Right cardiac atrium (tissue), 5 donors: ENCODE measurements around the gene GID4. TPM values are rescaled to one million over a fixed set of nuclear protein-coding genes. Genes with fewer than 3 reads are reported as not detected.
A peak's percentile ranks its signal among the peaks of the same experiment; 100 is the strongest.
"Not testable (repeated sequence)": the region's sequence is repeated elsewhere in the genome, so short reads cannot be mapped to it uniquely, and the experiment has no call there.

Experiments
- ATAC-seq, 2 donors: fragments of 200-7000 bp; cut with Tn5 transposase; one replicate each; pipeline versions ENCODE4 v1.8.0 to v1.9.1; 2020; ENCODE audit warnings: moderate library complexity in 2 of 2, mild to moderate bottlenecking in 1 of 2
- DNase-seq, 3 donors: peaks; one replicate each; pipeline ENCODE4 v3.0.0-alpha.2; 2020
- H3K27ac ChIP-seq: one replicate; pipeline ENCODE4 v1.5.1; 2013; ENCODE audit warnings: mild to moderate bottlenecking, low read length, control low read depth, moderate library complexity
- H3K27me3 ChIP-seq: one replicate; pipeline ENCODE4 v1.6.1; 2013; ENCODE audit not compliant: control insufficient read depth, insufficient read depth
- H3K4me1 ChIP-seq: one replicate; pipeline ENCODE4 v1.6.1; 2013; ENCODE audit warnings: low read length; ENCODE audit not compliant: control insufficient read depth, insufficient read depth
- H3K4me3 ChIP-seq: one replicate; pipeline ENCODE4 v1.5.1; 2013; ENCODE audit warnings: low read length, control low read depth
- H3K9me3 ChIP-seq: one replicate; pipeline ENCODE4 v1.6.1; 2013; ENCODE audit warnings: low read length; ENCODE audit not compliant: control insufficient read depth
- WGBS: extraction: QIAGEN DNeasy Blood & Tissue Kit; methylation state at CpG from one replicate; pipeline ENCODE4 v1.1.7; 2013; 5-methylcytosine and 5-hydroxymethylcytosine counted together
- intact Hi-C, 4 donors: fragments of 100-400 bp; cut with DNase I; formaldehyde crosslinking; loops; one replicate each; pipeline versions ENCODE4 v1.11.0 to v1.14.0; 2022 to 2023
- long read RNA-seq, 4 donors: library from polyadenylated mRNA; unstranded; transcript quantifications; one replicate each; pipeline ENCODE4 v2.0.0, GENCODE V29; 2020 to 2021
- polyA plus RNA-seq: library from polyadenylated mRNA; stranded (reverse); fragments of 200-250 nt; gene quantifications from one replicate; pipeline ENCODE4 v1.2.3, GENCODE V29; 2013
- total RNA-seq, 4 donors: library from RNA; stranded (reverse); fragmentation: NEBNext Ultra II Directional; extraction: Animal tissue kit (Norgen Biotek cat#: 25700); gene quantifications; one replicate each; pipeline ENCODE4 v1.2.1, GENCODE V29; 2021
- donor health status: healthy with polysubstance abuse.
- donor health status: DM: no; HTN: yes; CAD: no.
- donor health status: DM: no; HTN: no; CAD: no.
- donor health status: DM: no; HTN: yes; CAD: no; lungs with severe emphysema.
- donor health status: DM: yes; HTN: yes; CAD: no.

Gene GID4
- total RNA-seq = 10 to 100 TPM; 13.8 to 20.7 (median 15.5) TPM
- 8.1 TPM for polyA plus RNA-seq
- long read RNA-seq, donor 1, full-length matches to known transcripts = 3 of 8 reads
- long read RNA-seq, donor 1, partial matches to known transcripts = 1 of 8 reads
- long read RNA-seq, donor 1, other reads (novel, unspliced or antisense) = 4 of 8 reads
- long read RNA-seq, donor 2, full-length matches to known transcripts = 7 of 12 reads
- long read RNA-seq, donor 2, partial matches to known transcripts = 1 of 12 reads
- long read RNA-seq, donor 2, other reads (novel, unspliced or antisense) = 4 of 12 reads
- long read RNA-seq, donor 3, full-length matches to known transcripts = 5 of 13 reads
- long read RNA-seq, donor 3, partial matches to known transcripts = 0 of 13 reads
- long read RNA-seq, donor 3, other reads (novel, unspliced or antisense) = 8 of 13 reads
- long read RNA-seq, donor 4, full-length matches to known transcripts = 7 of 8 reads
- long read RNA-seq, donor 4, partial matches to known transcripts = 1 of 8 reads
- long read RNA-seq, donor 4, other reads (novel, unspliced or antisense) = 0 of 8 reads

DNA sequence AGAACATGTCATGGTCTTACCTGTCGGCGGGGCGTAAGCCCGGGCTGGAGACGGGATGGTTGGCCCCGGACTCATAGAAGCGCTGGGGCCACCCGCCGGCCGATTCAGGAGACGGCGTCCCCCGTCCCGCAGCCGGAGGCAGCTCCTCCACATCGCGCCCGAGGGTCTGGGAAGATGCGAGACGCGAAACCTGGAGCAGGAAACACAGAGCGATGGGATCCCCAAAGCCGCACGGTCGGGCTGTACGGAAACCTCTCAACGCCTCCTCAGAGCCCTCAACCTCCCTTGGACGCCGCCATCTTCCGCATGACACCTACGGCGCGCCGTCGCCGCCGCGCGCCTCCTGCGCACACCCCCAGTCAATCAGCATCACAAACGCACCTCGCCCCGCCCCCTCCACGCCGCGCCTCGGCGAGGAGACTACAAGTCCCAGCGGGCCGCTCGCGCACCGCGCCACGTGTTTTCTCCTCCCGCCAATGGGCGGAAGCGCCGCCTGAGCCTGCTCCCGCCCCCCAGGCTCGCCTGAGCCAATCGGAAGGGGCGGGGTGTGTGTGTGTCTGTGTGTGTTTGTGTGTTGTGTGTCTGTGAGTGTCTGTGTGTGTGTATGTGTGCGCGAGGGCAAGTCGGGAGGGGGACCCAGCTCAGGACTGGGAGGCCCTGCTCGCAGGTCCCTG is at the start of gene GID4, which contains the start of gene ATPAF2:
Gene GID4 (plus strand): TSS at position 548 of the 674 bp plus-strand sequence. CDS start 57 bp downstream, at position 605.
Gene ATPAF2 (minus strand): TSS at position 308 of the 674 bp plus-strand sequence. CDS start 155 bp downstream, at position 153.
- intact Hi-C loops = loop anchor here in 3 of 4 donors (5.0 to 10.0 kb wide), 5 partner anchors 64 to 364 kb away; partner anchors contain the start of genes RAI1 (in 2 of the 3), DRC3 (in 1 of the 3) and TOM1L2 (in 1 of the 3)
- Histone ChIP-seq H3K9me3 (no peaks in the 10 kb centered on the region), H3K4me1 (peaks cover 16% of the 10 kb centered on the region), H3K4me3 (peak within 1 kb of the TSS; percentile 83), H3K27ac (peak within 1 kb of the TSS; percentile 58), H3K27me3 (no peaks in the 10 kb centered on the region)
- ATAC-seq = peak; percentile 98
- under 1% methylated on average over 67 of the region's 67 CpGs for WGBS
- peak; percentile 100 for DNase-seq

GRCh38 chr17:17989618-17990017 is 49.6 kb upstream of the GID4 start:
- Histone ChIP-seq H3K27ac (no peak overlapping the region), H3K27me3 (no peaks in the 10 kb centered on the region), H3K9me3 (no peaks in the 10 kb centered on the region), H3K4me3 (no peak overlapping the region), H3K4me1 (no peaks in the 10 kb centered on the region)
- intact Hi-C loops = no loop called here
- DNase-seq (no peak), ATAC-seq (no peak)
- WGBS = 77% methylated on average over 10 of the region's 10 CpGs

GRCh38 chr17:17990282-17990681 is 48.9 kb upstream of the GID4 start:
- ATAC-seq = no peak
- H3K27me3 ChIP-seq = no peaks in the 10 kb centered on the region
- WGBS = 81% methylated on average over 2 of the region's 2 CpGs
- no peak overlapping the region for H3K27ac ChIP-seq
- no peak for DNase-seq
- H3K4me3 ChIP-seq = no peak overlapping the region
- no peaks in the 10 kb centered on the region for H3K9me3 ChIP-seq
- no peaks in the 10 kb centered on the region for H3K4me1 ChIP-seq
- intact Hi-C loops = no loop called here

- intact Hi-C loops = no loop called here
- ATAC-seq = no peak
- no peak for DNase-seq
- Histone ChIP-seq H3K27ac (no peak overlapping the region), H3K27me3 (no peaks in the 10 kb centered on the region), H3K9me3 (no peaks in the 10 kb centered on the region), H3K4me3 (no peak overlapping the region), H3K4me1 (no peaks in the 10 kb centered on the region)
- WGBS = 88% methylated on average over 2 of the region's 2 CpGs
Measured at GRCh38 chr17:17993366-17993765, 45.8 kb upstream of the GID4 start.

- Histone ChIP-seq H3K4me1 (no peaks in the 10 kb centered on the region), H3K9me3 (no peaks in the 10 kb centered on the region), H3K4me3 (no peak overlapping the region), H3K27ac (no peak overlapping the region), H3K27me3 (no peaks in the 10 kb centered on the region)
- 95% methylated on average over 12 of the region's 12 CpGs for WGBS
- peak in 1 of 3 donors; percentile 39 for DNase-seq
- no peak for ATAC-seq
- intact Hi-C loops = no loop called here
Measured at GRCh38 chr17:17993852-17994251, 45.4 kb upstream of the GID4 start.

GRCh38 chr17:17994271-17995069 is 44.7 kb upstream of the GID4 start:
- DNase-seq = peak in 2 of 3 donors; percentile 61 to 73
- Histone ChIP-seq H3K4me3 (no peak overlapping the region), H3K27me3 (no peaks in the 10 kb centered on the region), H3K9me3 (no peaks in the 10 kb centered on the region), H3K4me1 (no peaks in the 10 kb centered on the region), H3K27ac (no peak overlapping the region)
- peak; percentile 47 to 59 for ATAC-seq
- intact Hi-C loops = no loop called here
- WGBS = 58% methylated on average over 18 of the region's 18 CpGs

DNA sequence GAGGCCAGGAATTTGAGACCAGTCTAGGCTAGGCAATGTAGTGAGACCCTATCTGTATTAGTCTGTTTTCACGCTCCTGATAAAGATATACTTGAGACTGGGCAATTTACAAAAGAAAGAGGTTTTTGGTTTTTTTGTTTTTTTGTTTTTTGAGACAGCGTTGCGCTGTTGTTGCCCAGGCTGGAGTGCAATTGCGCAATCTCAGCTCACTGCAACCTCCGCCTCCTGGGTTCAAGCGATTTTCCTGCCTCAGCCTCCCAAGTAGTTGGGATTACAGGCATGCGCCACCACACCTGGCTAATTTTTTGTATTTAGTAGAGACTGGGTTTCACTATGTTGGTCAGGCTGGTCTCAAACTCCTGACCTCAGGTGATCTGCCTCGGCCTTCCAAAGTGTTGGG is 43.3 kb upstream of the GID4 start:
- H3K4me1 ChIP-seq, intact Hi-C loops, H3K27ac ChIP-seq, DNase-seq, H3K27me3 ChIP-seq, ATAC-seq, H3K9me3 ChIP-seq, H3K4me3 ChIP-seq: not testable (repeated sequence)
- WGBS = 96% methylated on average over 8 of the region's 8 CpGs

GRCh38 chr17:17998934-17999333 is 40.3 kb upstream of the GID4 start:
- ATAC-seq (no peak), DNase-seq (no peak)
- Histone ChIP-seq H3K27ac (no peak overlapping the region), H3K27me3 (no peaks in the 10 kb centered on the region), H3K4me3 (no peak overlapping the region), H3K4me1 (no peaks in the 10 kb centered on the region), H3K9me3 (no peaks in the 10 kb centered on the region)
- WGBS = 92% methylated on average over 8 of the region's 8 CpGs
- intact Hi-C loops = no loop called here

GRCh38 chr17:17999364-18000029 is 39.7 kb upstream of the GID4 start:
- Histone ChIP-seq H3K4me1 (no peaks in the 10 kb centered on the region), H3K27me3 (no peaks in the 10 kb centered on the region), H3K27ac (no peak overlapping the region), H3K9me3 (no peaks in the 10 kb centered on the region), H3K4me3 (no peak overlapping the region)
- intact Hi-C loops = no loop called here
- ATAC-seq (peak in 1 of 2 donors; percentile 23), DNase-seq (no peak)
- 82% methylated on average over 9 of the region's 9 CpGs for WGBS

DNA sequence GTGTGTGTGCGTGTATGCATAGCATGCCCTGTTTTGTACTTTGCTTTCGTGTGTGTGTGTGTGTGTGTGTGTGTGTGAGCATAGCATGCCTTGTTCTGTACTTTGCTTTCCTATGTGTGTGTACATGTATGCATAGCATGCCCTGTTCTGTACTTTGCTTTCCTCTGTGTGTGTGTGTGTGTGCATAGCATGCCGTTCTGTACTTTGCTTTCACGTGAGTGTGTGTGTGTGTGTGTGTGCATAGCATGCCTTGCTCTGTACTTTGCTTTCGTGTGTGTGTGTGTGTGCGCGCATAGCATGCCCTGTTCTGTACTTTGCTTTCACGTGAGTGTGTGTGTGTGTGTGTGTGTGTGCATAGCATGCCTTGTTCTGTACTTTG is 39.2 kb upstream of the GID4 start:
- Histone ChIP-seq H3K27ac (no peak overlapping the region), H3K27me3 (no peaks in the 10 kb centered on the region), H3K4me3 (no peak overlapping the region), H3K9me3 (no peaks in the 10 kb centered on the region), H3K4me1 (no peaks in the 10 kb centered on the region)
- ATAC-seq (no peak), DNase-seq (no peak)
- 86% methylated on average over 8 of the region's 8 CpGs for WGBS
- intact Hi-C loops = no loop called here
